ENCODE results near the gene SDSL.

SDSL gene

DNA sequence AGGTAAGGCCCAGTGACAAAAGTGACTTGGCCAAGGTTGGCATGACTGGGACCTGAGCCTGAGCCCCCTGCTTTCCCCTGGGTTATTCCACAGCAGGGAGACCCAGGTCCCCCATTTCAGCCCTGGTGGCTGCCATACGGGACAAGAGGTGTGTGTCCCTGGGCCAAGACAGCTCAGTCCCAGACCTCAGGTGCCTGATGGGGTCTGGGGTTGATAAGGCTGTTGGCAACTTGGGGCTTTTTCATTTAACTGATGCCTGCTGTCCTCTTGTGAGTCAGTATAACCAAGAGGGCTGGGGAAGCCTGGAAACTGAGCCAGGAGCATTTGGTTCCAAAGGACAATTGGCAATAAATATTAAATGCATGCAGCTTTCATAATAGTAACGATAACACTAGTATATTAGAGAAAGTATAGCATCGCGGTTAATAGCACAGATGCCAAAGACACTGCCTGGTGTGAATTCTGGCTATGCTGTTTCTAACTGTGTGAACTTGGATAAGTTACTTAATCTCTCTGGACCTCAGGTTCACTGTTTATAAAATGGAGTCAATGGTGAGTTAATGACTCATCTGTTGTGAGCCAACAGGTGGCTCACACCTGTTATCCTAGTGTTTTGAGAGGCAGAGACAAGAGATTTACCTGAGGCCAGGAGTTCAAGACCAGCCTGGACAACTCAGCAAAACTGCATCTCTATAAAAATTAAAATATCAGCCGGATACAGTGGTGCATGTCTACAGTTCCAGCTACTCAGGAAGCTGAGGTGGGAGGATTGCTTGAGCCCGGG is 898 bp downstream of the SDSL start:
- no peak for DNase-seq

DNA sequence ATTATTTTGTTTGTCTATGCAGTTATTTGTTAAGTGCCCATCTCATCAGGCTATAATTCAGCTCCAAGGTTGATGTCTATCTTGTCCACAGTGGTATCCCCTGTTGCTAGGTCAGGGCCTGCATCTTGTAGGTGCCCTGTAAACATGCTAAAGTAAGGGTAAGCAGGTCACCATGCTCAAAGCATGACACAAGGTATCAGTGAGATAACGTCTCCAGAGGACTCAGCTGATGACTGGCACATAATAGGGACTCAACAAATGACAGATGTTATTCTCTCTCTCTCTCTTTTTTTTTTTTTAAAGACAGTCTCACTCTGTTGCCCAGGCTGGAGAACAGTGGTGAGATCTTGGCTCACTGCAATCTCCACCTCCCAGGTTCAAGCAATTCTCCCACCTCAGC is 2.3 kb downstream of the SDSL start:
- no peak for DNase-seq

DNA sequence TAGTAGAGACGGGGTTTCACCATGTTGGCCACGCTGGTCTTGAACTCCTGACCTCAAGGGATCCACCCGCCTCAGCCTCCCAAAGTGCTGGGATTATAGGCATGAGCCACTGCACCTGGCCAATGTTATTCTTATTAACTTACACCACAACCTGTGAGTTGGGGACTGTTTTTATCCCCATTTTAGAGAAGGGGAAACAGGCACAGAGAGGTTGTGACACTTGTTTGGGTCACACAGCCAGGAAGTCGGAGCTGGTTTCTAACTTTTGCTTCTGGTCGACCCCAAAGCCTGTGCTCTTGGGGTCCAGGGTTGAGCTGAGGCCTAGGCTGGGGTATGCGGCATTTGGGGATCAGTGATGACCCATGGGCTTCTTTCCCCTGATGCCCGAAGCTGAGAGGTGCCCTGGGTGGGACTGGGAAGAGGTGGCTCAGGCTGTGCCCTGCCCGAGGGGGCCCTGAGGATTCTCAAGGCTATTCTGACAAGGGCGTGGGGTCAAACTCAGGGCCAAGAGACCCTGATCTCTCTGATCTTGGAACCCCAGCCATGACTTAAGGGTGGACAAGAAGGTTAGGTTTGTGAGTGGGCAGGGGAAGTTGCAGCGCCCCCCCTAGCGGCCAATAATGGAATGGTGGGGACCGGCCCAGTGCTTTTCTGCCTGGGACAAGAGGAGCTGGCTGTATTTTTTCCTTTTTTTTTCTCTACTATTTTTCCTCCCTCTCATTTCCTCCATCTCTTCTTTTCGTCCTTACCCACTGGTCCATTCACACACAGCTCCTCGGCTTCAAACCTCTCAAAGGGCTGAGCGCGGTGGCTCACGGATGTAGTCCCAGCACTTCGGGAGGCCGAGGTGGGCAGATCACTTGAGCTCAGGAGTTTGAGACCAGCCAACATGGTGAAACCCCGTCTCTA is 3.0 kb downstream of the SDSL start:
- peak; percentile 27 for DNase-seq

DNA sequence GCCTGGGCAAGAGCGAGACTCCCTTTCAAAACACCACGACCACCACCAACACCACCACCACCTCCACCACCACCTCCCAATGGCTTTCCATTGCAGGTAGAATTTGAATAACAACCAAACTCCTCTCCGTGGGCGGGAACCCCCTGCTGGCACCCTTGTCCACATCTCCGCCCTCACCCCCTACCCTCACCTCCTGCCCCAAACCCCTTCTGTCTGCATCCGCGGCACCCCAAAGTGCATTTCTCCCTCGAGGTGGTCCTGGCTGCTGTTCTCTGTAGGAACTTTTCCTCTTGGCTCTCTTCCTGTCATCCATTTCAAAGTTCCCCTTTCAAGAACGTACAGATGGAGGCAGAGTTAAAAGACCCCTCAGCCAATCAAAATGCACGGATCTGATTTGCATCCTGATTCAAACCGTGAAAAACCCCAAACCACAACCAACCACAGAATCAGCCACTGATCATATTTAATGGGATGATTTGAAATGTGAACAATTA is 3.8 kb downstream of the SDSL start:
- DNase-seq, result no peak

DNA sequence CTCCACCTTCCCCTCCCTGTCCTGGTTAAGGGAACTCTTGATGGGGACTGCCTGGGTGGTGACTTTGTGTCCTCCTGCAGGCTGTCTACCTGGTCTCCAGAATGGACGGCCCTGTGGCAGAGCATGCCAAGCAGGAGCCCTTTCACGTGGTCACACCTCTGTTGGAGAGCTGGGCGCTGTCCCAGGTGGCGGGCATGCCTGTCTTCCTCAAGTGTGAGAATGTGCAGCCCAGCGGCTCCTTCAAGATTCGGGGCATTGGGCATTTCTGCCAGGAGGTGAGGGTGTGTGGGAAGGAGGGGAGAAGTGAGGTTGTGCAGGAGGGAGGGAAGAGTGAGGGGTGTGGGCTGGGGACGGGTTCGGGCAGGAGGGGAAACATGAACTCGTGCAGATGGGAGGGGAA is 5.7 kb downstream of the SDSL start:
- no peak for DNase-seq

DNA sequence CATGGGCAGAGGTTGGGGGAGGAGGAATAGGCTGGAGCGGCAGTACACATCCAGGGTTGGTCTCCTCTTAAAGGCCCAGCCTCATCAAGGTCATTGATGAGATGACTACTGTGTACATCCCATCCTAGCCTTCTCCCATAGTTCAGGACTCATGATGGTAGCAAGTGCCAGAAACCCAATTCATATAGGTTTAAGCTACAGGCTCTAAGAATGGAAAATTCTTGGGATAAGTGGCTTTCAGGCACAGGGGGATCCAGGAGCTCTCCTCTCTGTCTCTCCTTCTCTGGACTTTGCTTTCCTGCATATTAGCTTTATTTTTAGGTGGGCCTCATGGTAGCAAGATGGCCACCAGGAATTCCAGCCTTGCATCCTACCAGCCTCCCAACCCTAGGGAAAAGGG is 6.3 kb downstream of the SDSL start:
- DNase-seq, result no peak

DNA sequence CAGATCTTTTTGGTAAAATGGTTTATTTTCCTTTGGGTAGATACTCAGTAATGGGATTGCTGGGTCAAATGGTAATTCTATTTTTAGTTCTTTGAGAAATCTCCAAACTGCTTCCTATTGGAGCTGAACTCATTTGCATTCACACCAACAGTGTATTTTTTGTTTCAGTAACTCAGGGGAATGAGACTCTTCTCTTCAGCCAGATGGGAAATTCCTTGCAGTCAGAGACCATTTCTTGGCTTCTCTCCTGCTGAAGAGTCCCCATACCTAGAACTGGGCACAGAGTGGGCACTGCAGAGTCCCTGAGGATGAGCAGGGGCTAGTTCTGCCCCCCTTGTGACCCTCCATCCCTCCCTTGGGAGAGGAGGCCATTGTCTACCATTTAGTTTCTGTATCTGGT is 10.8 kb downstream of the SDSL start:
- no peak for DNase-seq

DNA sequence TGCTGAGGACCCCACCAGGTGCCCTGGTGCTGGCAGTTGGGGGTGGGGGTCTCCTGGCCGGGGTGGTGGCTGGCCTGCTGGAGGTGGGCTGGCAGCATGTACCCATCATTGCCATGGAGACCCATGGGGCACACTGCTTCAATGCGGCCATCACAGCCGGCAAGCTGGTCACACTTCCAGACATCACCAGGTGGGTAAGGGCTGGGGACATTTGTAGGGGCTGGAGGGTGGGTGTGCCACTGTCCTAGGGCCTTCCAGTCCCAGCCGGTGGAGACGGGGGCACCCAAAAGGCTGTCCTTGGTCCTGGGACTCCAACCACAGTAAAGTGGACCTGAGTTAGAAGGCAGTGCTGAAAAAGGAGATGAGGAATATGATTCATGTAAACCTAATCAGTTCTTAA is 13.2 kb downstream of the SDSL start:
- DNase-seq, result no peak

DNA sequence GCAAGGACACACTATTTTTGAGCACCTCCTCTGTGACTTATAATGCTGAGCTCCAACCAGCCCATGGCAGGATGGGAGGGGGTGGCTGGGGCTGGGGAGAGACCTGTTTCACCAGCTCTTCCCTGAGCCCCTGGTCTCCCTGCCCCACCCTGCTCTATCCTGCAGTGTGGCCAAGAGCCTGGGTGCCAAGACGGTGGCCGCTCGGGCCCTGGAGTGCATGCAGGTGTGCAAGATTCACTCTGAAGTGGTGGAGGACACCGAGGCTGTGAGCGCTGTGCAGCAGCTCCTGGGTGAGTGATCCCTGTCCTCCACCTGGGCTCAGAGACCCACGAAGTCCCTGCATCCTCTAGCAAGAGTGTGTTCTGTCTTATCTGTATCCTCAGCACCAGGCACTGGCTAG is 14.4 kb downstream of the SDSL start:
- DNase-seq, result no peak

DNA sequence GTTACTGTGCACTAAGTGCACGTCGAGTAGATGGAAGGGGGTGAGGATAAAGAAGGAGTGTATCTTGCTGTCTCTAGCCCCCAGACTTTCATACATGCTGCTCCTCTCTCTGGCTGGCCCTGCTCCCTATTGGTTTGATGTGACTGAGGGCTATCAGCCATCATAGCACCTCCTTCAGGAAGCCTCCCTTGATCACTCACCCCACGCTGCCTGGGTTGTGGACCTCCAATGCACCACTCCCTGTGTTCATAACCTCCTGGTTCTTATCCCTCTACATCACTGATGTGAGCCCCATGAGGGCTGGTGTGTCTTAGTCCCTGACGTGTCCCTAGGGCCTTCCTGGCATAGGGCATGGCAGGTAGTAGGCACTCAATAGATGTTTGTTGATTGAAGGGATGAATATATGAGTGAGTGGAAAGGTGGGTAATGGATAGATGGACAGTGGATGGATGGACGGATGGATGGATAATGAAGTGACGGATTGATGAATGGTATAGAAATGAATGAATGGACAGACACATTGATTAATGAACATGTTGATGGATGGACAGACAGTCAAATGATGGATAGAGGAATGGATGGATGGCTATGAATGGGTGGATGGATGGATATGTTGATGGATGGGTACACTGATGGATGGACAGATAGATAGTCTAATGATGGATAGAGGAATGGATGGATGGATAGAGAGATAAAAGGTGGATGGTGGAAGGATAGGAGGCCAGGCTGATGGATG is 15.0 kb downstream of the SDSL start:
- no peak for DNase-seq

DNA sequence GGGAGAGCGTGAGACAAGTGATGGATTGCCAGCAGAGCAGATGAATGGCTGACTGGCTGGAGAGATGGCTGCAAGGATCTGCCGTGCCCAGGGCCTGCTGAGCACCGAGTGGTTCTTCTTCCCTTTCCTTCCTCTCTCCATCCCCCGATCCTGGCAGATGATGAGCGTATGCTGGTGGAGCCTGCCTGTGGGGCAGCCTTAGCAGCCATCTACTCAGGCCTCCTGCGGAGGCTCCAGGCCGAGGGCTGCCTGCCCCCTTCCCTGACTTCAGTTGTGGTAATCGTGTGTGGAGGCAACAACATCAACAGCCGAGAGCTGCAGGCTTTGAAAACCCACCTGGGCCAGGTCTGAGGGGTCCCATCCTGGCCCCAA is 15.5 kb downstream of the SDSL start:
- DNase-seq, result no peak

DNA sequence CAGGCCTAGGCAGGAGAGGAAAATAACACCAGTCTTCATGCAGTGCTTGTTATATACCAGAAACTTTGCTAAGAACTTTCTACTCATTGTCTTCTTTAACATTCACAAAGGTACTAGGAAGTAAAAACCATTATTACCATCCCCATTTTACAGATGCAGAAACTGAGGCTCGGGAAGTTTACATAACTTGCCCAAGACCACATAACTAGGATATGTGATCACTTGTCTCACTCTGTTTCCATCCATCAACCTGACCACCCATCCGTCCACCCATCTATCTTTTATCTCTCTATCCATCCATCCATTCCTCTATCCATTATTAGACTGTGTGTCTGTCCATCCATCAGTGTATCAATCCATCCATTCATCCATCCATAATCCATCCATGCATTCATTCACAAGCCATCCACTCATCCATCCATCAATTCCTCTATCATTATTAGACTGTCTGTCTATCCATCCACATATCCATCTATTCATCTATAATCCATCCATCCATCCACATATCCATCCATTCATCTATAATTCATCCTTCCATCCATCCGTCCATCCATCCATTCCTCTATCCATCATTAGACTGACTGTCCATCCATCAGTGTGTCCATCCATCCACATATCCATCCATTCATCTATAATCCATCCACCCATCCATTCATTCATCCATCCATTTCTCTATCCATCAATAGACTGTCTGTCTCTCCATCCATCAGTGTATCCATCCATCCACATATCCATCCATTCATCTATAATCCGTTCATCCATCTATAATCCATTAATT is 16.5 kb downstream of the SDSL start:
- no peak for DNase-seq

DNA sequence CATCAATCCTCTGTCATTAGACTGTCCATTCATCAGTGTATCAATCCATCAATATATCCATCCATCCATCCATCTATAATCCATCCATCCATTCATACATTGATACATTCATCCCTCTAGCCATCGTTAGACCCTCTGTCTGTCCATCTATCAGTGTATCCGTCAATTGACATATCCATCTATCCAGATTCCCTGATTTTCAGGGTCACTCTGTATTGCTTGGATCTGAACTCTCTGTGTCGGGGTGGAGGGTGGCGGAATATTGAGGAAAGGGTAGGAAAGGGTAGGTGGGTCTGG is 17.1 kb downstream of the SDSL start:
- no peak for DNase-seq

DNA sequence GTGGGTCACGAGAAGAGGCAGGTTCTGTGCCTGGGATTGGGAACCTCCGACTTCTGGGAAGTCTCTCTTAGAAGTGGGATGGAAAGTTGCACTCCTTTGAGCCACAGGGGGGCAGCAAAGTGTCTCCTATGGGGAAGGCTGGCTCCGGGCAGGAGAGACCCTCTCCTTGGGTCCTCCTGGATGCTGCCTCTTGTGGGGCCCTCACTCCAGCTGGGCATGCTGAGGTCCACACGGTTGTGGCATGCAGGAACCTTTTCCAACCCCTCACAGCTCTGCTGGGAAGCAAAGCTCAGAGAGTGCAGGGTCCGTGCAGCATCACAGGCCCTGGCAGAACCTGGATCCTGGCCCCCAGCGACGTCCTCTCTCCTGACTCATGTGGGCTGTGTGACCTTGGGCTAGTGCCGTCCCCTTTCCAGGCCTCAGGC is 17.4 kb downstream of the SDSL start:
- DNase-seq, result no peak

DNA sequence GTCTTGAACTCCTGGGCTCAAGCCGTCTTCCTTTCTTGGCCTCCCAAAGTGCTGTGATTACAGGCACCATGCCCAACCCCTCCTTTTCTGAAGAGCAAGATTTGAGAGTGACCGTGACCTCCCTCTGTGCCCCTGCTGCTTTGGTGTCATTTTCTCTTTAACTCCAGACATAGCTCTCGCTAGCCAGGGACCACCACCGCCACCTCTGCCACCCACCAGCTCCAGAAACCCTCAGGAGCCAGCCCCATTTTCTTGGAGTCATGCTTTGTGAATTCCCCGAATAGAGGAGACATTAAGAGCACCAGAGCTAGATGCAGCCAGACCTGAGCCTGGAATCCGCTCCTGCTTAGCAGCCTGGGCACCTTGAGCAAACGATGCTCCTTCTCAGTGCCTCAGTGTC is 18.2 kb downstream of the SDSL start:
- no peak for DNase-seq

DNA sequence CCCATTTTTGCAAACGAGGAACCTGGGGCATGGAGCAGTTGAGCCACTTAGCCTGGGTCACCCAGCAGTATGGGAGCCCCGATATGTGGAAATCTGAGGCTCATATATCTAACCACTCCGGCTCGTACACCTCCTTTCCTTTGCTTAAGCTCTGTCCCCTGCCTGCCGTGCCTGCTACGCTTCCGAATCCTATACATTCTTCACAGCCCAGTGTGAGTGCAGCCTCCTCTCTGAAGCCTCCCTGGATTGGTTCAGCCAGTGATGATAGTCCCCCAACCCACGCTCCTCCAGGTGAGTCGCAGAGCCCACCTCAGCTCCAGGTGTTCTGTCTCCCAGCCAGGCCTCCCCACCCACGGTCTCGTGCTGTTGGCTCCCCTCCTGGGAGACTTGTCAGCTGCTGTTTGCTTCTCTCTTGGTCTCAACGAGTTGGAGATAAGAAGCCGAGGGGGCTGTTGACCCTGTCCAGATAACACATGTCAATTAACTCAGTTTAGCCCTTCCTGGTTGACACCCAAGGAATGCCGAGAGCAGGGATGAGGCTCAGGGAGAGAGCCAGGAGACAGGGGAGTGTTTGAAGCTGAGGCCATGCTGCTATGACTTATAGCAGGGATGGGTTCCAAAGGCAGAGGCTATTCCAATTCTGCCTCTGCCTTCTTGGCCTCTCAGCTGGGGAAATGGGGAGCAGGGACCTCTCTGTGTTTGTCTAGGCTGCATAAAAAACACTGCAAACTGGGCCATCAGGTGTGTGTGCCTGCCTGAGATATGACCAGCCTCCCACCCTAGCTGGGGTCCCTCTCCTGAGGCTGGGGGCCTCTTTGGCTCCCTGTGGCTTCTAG is 19.0 kb downstream of the SDSL start:
- no peak for DNase-seq

DNA sequence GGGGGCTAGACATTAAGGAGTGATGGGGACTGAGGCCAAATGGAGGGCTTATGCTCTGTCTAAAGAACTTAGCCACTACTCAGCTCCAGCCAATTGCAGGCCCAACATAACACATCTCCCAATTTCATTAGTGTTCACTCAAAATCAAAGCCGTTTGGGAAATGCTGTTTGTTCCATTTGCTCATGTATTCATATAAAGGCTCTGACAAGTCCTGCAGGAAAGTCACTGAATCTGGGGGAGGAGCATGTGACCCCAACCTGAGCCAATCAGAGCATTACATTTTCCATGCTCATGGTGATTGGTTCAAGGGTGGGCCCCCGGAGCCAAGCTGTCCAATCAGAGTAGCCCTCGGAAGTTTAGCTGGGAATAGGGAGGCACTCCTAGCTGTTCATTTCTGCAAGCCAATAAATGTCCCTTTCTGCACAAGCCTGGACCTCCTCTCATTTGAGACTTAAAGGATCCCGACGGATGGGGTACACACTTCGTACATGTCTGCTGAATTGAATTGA is 20.9 kb downstream of the SDSL start:
- DNase-seq, result no peak

DNA sequence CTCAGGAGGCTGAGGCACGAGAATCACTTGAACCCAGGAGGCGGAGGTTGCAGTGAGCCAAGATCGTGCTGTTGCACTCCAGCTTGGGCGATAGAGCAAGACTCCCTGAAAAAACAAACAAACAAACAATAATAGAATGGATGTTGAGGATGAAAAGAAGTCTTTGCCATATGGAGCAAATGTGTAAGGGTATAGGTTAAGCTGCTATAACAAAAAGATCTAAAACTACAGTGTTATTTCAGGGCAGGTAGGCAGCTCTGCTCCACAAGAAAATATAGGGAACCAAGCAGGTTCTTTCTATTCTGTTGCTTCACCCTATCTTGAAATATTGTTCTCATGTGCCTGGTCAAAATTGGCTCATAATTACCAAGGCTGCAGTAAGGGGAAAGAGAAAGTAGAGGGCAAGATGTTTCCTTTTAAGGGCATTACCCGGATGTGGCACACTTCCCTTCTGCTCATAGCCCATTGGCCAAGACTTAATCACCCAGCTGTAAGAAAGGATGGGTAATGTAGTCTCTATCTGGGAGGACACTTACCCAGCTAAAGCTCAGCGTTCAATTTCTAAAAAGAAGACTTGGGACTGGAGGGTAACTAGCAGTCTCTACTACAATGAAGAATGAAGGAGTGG is 23.5 kb downstream of the SDSL start:
- no peak for DNase-seq

DNA sequence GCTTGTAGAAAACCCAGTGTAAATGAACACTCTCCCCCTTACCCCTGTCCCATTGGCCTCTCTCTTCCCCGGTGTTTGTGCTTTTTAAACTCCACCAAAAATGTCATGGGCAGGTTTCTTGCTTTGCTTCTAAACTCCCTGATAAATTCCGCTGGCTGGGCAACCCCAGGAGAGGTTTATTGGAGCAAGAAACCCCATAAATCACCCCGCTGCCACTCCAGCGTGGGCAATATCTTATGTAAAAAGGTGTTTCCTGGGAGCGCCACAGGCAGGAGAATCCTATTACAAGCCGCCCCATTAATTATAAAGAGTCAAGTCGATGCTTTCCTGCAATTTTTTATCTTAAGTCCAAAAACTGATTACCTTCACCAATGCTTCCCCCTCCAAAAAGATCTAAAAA is 26.7 kb downstream of the SDSL start:
- no peak for DNase-seq

DNA sequence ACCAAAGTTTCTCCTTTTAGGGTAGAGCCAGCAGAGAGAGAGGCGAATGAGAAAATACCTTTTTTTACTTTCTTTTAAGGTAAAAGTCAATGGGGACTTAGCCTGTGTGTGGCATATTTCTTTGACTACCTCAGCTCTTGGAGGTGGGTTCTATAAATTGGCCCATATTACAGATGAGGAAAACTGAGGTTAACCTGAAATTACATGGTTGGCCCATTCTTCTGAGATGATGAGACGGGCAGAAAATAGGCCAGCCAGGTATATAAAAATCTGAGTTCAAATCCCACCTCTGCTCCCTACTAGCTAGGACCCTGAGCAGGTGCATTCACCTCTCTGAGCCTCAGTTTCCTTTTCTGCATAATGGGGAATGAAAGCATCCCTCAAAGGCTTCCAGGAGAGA is 27.1 kb downstream of the SDSL start:
- DNase-seq, result no peak

DNA sequence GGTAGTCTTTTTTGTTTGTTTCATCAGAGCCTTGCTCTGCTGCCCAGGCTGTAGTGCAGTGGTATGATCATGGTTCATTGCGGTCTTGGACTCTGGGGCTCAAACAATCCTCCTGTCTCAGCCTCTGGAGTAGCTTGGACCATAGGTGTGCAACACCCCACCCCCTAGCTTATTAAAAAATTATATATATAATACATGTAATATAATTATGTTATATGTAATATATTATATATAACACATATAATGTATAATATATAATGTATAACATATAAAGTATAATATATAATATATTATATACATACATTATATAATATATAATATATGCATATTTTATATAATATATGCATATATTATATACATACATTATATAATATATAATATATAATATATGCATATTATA is 27.7 kb downstream of the SDSL start:
- DNase-seq, result no peak

All from activated effector memory CD4-positive, alpha-beta T cell treated with Interleukin-2 at 50 U/mL for 16 hours (primary cell).